Esophagus muscularis mucosa (tissue), 4 donors: Measurements from ENCODE around the gene DCAF11.

Source experiments
- CTCF ChIP-seq, 3 experiments: fragments of 200-600 bp in 2 of 3; fragments of 450-650 bp in 1 of 3; sonication (generic) in 2 of 3; IDR thresholded peaks; one replicate each; pipeline ENCODE4 v1.5.1; 2017 to 2019; ENCODE audit warnings: antibody characterized with exemption in 3 of 3, mild to moderate bottlenecking in 2 of 3, moderate library complexity in 1 of 3
- EP300 ChIP-seq: sonication (generic); formaldehyde crosslinking; IDR thresholded peaks from one replicate; pipeline ENCODE4 v1.6.1; 2017; ENCODE audit warnings: antibody characterized with exemption
- POLR2A ChIP-seq: fragments of 450-650 bp; IDR thresholded peaks from one replicate; pipeline ENCODE4 v1.6.1; 2017; ENCODE audit warnings: antibody characterized with exemption, moderate library complexity, mild to moderate bottlenecking, low read depth

GRCh38 chr14:24100982-24101494 is 13.5 kb upstream of the DCAF11 start:
- TF ChIP-seq POLR2A (no peak), EP300 (no peak), CTCF (IDR thresholded peaks at IDR 0.05) (no peak)
